Measurements from ENCODE around the gene TSHZ2.
"Not testable (repeated sequence)": the region's sequence is repeated elsewhere in the genome, so short reads cannot be mapped to it uniquely, and the experiment has no call there.

DNA sequence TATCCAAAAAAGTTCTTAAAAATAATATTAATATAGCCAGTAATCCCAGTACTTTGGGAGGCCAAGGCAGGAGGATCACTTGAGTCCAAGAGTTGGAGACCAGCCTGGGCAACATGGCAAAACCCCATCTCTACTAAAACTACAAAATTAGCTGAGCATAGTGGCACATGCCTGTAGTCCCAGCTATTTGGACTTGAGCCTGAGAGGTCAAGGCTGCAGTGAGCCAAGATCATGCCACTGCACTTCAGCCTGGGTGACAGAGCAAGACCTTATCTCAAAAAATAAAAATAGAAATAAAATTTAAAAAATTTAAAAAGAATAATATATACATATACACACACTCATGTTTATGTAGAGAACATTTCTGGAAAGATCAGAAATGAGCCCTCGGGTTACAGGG is 441.7 kb downstream of the TSHZ2 start:
- TF ChIP-seq HDAC2 (IDR thresholded peaks at IDR 0.05); CREM (IDR thresholded peaks at IDR 0.05; ENCODE audit: low read depth); PKNOX1 (IDR thresholded peaks at IDR 0.05); CTCF (IDR thresholded peaks at IDR 0.05 in 2 of 3, conservative IDR thresholded peaks at IDR 0.05 in 1 of 3; ENCODE audit: insufficient read depth in 2 of 3, low read depth in 1 of 3, low read length in 3 of 3); ZNF384 (IDR thresholded peaks at IDR 0.05; ENCODE audit: low read depth, low read length); E2F5 (CRISPR knock-in tag; IDR thresholded peaks at IDR 0.05); NR1H2 (CRISPR knock-in tag; IDR thresholded peaks at IDR 0.05); RNF2 (IDR thresholded peaks at IDR 0.05); SMARCA4 (IDR thresholded peaks at IDR 0.05); ZFP91 (CRISPR knock-in tag; IDR thresholded peaks at IDR 0.05): not testable (repeated sequence)
- TF ChIP-seq, protein P1, sequence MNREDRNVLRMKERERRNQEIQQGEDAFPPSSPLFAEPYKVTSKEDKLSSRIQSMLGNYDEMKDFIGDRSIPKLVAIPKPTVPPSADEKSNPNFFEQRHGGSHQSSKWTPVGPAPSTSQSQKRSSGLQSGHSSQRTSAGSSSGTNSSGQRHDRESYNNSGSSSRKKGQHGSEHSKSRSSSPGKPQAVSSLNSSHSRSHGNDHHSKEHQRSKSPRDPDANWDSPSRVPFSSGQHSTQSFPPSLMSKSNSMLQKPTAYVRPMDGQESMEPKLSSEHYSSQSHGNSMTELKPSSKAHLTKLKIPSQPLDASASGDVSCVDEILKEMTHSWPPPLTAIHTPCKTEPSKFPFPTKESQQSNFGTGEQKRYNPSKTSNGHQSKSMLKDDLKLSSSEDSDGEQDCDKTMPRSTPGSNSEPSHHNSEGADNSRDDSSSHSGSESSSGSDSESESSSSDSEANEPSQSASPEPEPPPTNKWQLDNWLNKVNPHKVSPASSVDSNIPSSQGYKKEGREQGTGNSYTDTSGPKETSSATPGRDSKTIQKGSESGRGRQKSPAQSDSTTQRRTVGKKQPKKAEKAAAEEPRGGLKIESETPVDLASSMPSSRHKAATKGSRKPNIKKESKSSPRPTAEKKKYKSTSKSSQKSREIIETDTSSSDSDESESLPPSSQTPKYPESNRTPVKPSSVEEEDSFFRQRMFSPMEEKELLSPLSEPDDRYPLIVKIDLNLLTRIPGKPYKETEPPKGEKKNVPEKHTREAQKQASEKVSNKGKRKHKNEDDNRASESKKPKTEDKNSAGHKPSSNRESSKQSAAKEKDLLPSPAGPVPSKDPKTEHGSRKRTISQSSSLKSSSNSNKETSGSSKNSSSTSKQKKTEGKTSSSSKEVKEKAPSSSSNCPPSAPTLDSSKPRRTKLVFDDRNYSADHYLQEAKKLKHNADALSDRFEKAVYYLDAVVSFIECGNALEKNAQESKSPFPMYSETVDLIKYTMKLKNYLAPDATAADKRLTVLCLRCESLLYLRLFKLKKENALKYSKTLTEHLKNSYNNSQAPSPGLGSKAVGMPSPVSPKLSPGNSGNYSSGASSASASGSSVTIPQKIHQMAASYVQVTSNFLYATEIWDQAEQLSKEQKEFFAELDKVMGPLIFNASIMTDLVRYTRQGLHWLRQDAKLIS (CRISPR knock-in tag; IDR thresholded peaks at IDR 0.05), result not testable (repeated sequence)
